Urinary bladder (tissue), 4 donors: ENCODE results near the gene AMOTL2. TPM values are rescaled to one million over a fixed set of nuclear protein-coding genes. Genes with fewer than 3 reads are reported as not detected.

Experiments
- DNase-seq: peaks from one replicate; pipeline ENCODE4 v3.0.0-alpha.2; 2015; ENCODE audit errors: extremely low spot score
- H3K27ac ChIP-seq: one replicate; pipeline ENCODE4 v1.5.1; 2013; ENCODE audit warnings: low read depth, mild to moderate bottlenecking, moderate library complexity
- H3K36me3 ChIP-seq: one replicate; pipeline ENCODE4 v1.6.1; 2013; ENCODE audit warnings: mild to moderate bottlenecking, moderate library complexity; ENCODE audit not compliant: insufficient read depth
- H3K4me1 ChIP-seq: one replicate; pipeline ENCODE4 v1.6.1; 2013; ENCODE audit warnings: mild to moderate bottlenecking, moderate library complexity; ENCODE audit not compliant: insufficient read depth
- H3K4me3 ChIP-seq: one replicate; pipeline ENCODE4 v1.5.1; 2013; ENCODE audit warnings: low read depth, low read length
- WGBS: extraction: QIAGEN DNeasy Blood & Tissue Kit; methylation state at CpG from one replicate; pipeline ENCODE4 v1.1.7; 2013; 5-methylcytosine and 5-hydroxymethylcytosine counted together
- polyA plus RNA-seq: library from polyadenylated mRNA; stranded (reverse); fragments of 200-250 nt; gene quantifications from one replicate; pipeline ENCODE4 v1.2.3, GENCODE V29; 2013
- total RNA-seq: library from RNA; depleted of rRNA; stranded (reverse); fragments of >200 nt; gene quantifications from one replicate; pipeline ENCODE4 v1.2.3, GENCODE V29; 2014
- donor health status: healthy with polysubstance abuse.
- donor health status: healthy.

The AMOTL2 gene
- total and polyA plus RNA-seq, 2 donors: 37.0 to 49.6 TPM

- DNase-seq: no peak
- no peaks in the 10 kb centered on the region for H3K36me3 ChIP-seq
- H3K27ac ChIP-seq: no peak overlapping the region
- WGBS: 68% methylated on average over 3 of the region's 3 CpGs
- H3K4me3 ChIP-seq: no peak overlapping the region
- H3K4me1 ChIP-seq: no peaks in the 10 kb centered on the region
These were observed 39.9 kb downstream of the AMOTL2 start for GRCh38 chr3:134334231-134334900.

- Histone ChIP-seq H3K4me1 (no peaks in the 10 kb centered on the region), H3K36me3 (no peaks in the 10 kb centered on the region), H3K27ac (no peak overlapping the region), H3K4me3 (no peak overlapping the region)
- no peak for DNase-seq
- 27% methylated on average over 10 of the region's 10 CpGs for WGBS
These were observed 40.6 kb downstream of the AMOTL2 start for GRCh38 chr3:134333522-134334181.

- no peak for DNase-seq
- Histone ChIP-seq H3K27ac (no peak overlapping the region), H3K36me3 (no peaks in the 10 kb centered on the region), H3K4me1 (no peaks in the 10 kb centered on the region), H3K4me3 (no peak overlapping the region)
- 66% methylated on average over 6 of the region's 6 CpGs for WGBS
These were observed 41.9 kb downstream of the AMOTL2 start for GRCh38 chr3:134332344-134332743.

- no peak for DNase-seq
- WGBS: 38% methylated on average over 5 of the region's 5 CpGs
- no peaks in the 10 kb centered on the region for H3K36me3 ChIP-seq
- H3K27ac ChIP-seq: no peak overlapping the region
- H3K4me3 ChIP-seq: no peak overlapping the region
- no peaks in the 10 kb centered on the region for H3K4me1 ChIP-seq
These were observed 42.4 kb downstream of the AMOTL2 start for GRCh38 chr3:134331811-134332199.

DNA sequence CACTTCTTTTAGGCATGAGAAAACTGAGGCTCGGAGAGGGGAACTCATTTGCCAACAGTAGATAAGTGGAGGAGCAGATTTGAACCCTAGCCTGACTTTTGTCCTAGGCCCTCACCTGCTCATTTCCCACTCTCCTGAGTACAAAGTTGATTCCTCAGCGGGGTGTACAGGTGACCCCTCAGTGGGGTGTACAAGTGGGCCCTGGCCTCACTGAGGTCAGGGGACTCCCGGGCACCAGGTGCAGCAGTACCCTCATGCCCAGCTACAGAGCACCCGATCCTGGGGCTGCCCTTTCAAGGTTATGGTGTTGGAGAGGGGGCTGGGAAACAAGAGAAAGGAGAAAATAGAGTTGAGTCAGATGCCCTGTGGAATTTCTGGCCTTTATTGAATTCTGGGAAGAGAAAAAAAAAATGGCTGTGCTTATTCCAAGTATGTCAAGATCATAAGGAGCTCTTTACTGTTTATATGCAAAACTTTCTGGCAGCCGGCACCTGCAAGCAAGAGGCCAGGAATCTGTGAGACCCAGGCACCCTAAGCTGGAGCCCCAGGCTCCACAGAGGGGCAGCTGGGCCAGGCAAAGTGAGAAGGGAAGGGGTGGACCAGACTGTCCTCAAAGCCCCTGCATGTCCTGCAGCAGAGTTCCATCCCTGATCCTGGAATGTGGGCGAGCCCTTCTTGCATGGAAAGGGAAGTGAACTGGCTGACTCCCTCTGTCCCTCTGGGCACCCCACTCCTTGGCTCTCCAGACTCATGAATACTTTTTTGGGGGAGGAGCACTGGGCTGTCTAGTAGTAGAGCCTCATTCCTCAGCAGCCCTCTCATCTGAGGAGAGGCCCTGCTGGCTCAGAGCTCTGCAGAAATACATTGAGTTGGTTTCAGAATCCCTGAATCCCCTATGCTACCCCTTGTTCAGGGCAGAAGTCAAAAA lies 43.1 kb downstream of the AMOTL2 start:
- DNase-seq: peak; percentile 57
- no peak overlapping the region for H3K4me3 ChIP-seq
- H3K36me3 ChIP-seq: no peaks in the 10 kb centered on the region
- 56% methylated on average over 6 of the region's 6 CpGs for WGBS
- no peak overlapping the region for H3K27ac ChIP-seq
- no peaks in the 10 kb centered on the region for H3K4me1 ChIP-seq

DNA sequence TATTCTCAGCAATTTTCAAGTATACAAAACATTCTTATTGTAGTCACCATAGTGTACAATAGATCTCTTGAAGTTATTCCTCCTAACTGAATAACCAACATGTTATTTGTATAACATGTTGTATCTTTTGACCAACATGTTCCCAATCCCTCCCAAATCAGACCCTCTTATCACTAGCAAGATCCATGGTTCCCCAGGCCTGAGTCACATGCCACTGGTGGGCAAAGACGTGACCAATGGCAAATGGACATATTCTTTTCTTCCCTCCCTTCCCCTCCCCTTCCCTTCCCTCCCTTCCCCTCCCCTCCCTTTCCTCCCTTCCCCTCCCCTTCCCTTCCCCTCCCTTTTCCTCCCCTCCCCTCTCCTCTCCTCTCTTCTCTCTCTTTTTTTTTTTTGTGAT lies 45.4 kb downstream of the AMOTL2 start:
- no peak for DNase-seq
- H3K4me3 ChIP-seq: no peak overlapping the region
- no peak overlapping the region for H3K27ac ChIP-seq
- no peaks in the 10 kb centered on the region for H3K4me1 ChIP-seq
- WGBS: 91% methylated on average over 1 of the region's 1 CpG
- no peaks in the 10 kb centered on the region for H3K36me3 ChIP-seq

DNA sequence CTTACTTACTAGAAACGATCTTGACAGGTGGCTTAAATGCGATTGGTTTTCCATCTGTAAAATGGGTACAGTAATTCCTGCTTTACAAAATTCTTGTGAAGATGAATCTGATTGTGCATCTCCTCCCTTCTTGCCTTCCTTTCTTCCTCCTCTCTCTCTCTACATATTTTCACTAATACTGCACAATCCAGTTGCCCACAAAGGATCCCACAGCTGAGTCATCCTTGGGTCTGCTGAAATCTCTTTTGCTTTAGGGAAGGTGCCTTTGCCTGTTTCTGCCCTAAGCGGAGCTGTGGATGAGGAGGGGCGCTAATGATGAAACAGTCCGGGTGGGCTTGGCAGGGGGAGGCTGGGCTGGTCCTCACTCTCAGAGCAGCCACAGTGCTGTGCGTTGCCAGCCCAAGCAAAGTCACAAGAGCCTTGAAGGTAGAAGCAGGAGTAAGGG lies 46.1 kb downstream of the AMOTL2 start:
- DNase-seq: no peak
- WGBS: 60% methylated on average over 6 of the region's 6 CpGs
- H3K4me1 ChIP-seq: no peaks in the 10 kb centered on the region

DNA sequence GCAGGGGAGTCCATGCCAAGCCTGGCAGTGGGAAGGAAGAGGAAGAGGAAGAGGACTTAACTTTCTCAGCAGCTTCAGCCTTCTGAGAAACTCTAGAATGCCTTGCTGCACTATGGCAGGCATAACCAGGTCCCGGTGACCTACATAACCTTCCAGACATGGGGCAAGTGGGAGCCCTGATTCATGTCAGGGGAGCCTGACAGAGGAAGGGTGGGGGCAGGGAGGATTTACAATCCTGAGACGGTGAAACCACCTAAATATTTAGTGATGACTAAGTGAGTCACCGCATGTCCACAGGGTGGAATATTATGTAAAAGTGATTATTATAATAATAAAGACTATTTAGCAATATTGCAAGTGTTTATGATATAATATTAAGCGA lies 46.7 kb downstream of the AMOTL2 start:
- WGBS: 67% methylated on average over 4 of the region's 4 CpGs
- Histone ChIP-seq H3K4me1 (no peaks in the 10 kb centered on the region), H3K27ac (no peak overlapping the region)

More for the DNA sequence above, 46.1 kb downstream of the AMOTL2 start:
- Histone ChIP-seq H3K27ac (no peak overlapping the region), H3K4me3 (no peak overlapping the region), H3K36me3 (no peaks in the 10 kb centered on the region)

DNA sequence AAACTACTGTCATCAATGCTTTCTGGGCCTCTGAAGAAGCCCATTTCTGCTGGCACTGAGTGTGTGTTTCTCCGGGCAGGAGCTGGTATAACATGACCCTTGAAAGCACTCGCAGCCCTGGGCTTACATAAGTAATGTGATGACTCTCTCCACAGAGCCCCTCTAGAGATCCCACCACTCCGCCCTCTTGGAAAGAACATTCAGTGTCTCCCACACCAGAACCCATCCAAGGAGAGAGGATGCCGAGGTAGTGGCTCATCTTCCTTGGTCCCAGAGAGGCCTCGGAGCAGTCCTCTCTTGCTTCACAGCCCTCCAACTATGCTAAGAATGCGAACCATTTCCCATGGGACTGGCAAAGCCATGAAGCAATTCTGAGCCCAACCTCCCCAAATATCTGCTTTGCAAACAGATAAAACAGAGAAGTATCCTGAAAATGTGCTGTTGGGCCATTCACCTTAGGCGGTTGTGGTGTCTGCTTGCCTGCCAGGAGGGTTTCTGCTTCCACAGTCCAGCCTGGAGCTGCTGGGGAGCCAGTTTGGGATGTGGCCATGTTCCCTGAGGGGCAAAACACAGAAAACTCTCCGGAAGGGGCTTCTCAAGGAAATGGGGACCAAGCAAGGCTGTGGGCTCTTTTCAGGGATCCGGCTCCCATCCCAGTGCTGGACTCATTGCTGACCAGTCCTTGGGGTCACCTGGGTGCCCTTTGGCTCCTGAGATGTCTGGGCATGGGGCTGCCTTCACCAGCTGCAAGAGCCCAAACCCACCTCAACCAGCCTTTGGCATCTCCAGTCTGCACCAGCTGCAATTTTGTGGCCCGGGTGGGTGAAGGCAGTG lies 47.3 kb downstream of the AMOTL2 start:
- H3K4me3 ChIP-seq: no peak overlapping the region
- no peaks in the 10 kb centered on the region for H3K36me3 ChIP-seq
- no peaks in the 10 kb centered on the region for H3K4me1 ChIP-seq
- no peak for DNase-seq
- no peak overlapping the region for H3K27ac ChIP-seq
- WGBS: 45% methylated on average over 10 of the region's 10 CpGs

More for the DNA sequence above, 46.7 kb downstream of the AMOTL2 start:
- H3K36me3 ChIP-seq: no peaks in the 10 kb centered on the region
- no peak for DNase-seq
- H3K4me3 ChIP-seq: no peak overlapping the region

DNA sequence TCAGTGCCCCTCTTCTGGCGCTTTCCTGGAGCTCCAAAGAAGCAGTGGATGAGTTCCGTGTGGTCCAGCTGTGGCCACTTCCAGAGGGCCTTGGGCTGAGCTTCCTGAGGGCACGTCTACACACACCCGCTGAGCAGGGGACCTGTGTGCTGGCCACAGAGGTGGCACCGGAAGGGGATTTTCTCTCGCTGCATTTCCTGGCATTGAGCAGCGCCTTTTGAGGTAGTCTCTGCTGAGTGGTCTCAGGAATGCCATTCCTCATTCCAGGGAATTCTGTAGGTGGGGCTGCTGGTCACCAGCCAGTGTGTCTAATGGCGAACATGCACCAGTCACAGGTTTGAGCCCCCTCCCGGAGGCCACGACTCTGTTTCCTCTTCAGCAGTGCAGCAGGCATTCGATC lies 48.1 kb downstream of the AMOTL2 start:
- no peaks in the 10 kb centered on the region for H3K36me3 ChIP-seq
- H3K4me1 ChIP-seq: no peaks in the 10 kb centered on the region
- no peak for DNase-seq
- no peak overlapping the region for H3K4me3 ChIP-seq
- no peak overlapping the region for H3K27ac ChIP-seq
- WGBS: 62% methylated on average over 11 of the region's 11 CpGs

- no peak overlapping the region for H3K27ac ChIP-seq
- no peaks in the 10 kb centered on the region for H3K36me3 ChIP-seq
- no peak for DNase-seq
- WGBS: 69% methylated on average over 5 of the region's 5 CpGs
- no peaks in the 10 kb centered on the region for H3K4me1 ChIP-seq
- no peak overlapping the region for H3K4me3 ChIP-seq
These were observed 48.5 kb downstream of the AMOTL2 start for GRCh38 chr3:134325706-134326105.

DNA sequence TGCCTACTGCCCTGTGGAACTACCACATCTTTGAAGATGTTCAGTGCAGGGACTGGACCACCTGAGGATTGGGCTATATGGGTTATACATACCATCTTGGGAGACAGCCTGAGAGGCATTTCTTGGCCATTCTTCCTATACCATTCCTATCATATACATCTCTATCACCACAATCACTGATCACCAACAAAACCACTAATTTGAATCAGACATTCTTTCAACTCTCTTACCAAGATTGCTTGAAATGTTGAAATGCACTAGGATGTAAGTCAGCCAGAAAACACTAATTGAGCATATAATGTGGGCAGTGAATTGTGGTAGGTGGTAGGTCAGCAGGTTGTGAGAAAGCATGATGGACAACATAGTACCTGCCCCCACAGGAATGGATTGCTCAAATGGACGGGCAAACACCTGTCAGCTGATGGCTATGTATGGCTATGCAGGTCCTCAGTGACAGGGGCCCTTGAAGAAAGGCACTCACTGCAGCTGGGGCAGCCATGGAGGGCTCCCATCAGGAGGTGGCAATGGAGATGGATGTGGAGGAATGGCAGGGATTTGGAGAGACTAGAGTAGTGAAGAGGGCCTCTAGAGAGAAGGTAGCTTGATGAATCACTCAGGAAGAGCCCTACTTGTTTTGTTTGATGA lies 49.1 kb downstream of the AMOTL2 start:
- no peaks in the 10 kb centered on the region for H3K4me1 ChIP-seq
- DNase-seq: no peak
- no peak overlapping the region for H3K27ac ChIP-seq
- H3K36me3 ChIP-seq: no peaks in the 10 kb centered on the region
- 93% methylated on average over 1 of the region's 1 CpG for WGBS
- no peak overlapping the region for H3K4me3 ChIP-seq
